SU-DHL-6 (cell line): ENCODE results near the gene C19orf33.

ENCODE experiments used
- H2AFZ ChIP-seq: fragments of 200-600 bp; sonication (generic); 2 replicates; pipeline ENCODE4 v1.6.1; 2014; ENCODE audit warnings: low read depth, mild to moderate bottlenecking, moderate library complexity, mixed read lengths, antibody characterized with exemption, low read length; ENCODE audit not compliant: severe bottlenecking
- H3F3A ChIP-seq: fragments of 200-600 bp; shearing (Covaris generic); 2 replicates; pipeline ENCODE4 v1.6.0; 2016; ENCODE audit warnings: antibody characterized with exemption, mild to moderate bottlenecking; ENCODE audit not compliant: insufficient read depth
- H3K27ac ChIP-seq: fragments of 200-600 bp; sonication (generic); 2 replicates; pipeline ENCODE4 v1.5.1; 2016; ENCODE audit warnings: low read depth, mild to moderate bottlenecking, low read length, moderate library complexity, mixed read lengths
- H3K27me3 ChIP-seq: fragments of 200-600 bp; sonication (generic), shearing (Covaris generic); 2 replicates; pipeline ENCODE4 v1.6.0; 2014; ENCODE audit warnings: mild to moderate bottlenecking, low read length
- H3K36me3 ChIP-seq: fragments of 200-600 bp; sonication (generic); 2 replicates; pipeline ENCODE4 v1.6.1; 2014; ENCODE audit warnings: mild to moderate bottlenecking, low read length, mixed read lengths
- H3K4me2 ChIP-seq: fragments of 300-600, 200-600 bp; shearing (Covaris generic), sonication (generic); 2 replicates; pipeline ENCODE4 v1.6.0; 2014; ENCODE audit warnings: low read length, low read depth, mild to moderate bottlenecking; ENCODE audit not compliant: poor library complexity, severe bottlenecking
- H3K4me3 ChIP-seq: fragments of 200-600 bp; sonication (generic); 2 replicates; pipeline ENCODE4 v1.5.1; 2014; ENCODE audit warnings: antibody characterized with exemption, low read length, mild to moderate bottlenecking, mixed read lengths; ENCODE audit not compliant: insufficient read depth, poor library complexity, severe bottlenecking
- H3K79me2 ChIP-seq: fragments of 200-600 bp; sonication (generic); 2 replicates; pipeline ENCODE4 v1.6.1; 2014; ENCODE audit warnings: mild to moderate bottlenecking, low read length, moderate library complexity; ENCODE audit not compliant: insufficient read depth
- H3K9ac ChIP-seq: fragments of 200-600 bp; sonication (generic); 2 replicates; pipeline ENCODE4 v1.7.0; 2014; ENCODE audit warnings: mild to moderate bottlenecking, low read length
- H3K9me2 ChIP-seq: fragments of 200-600 bp; sonication (generic); replicated peaks from 2 replicates; pipeline ENCODE4 v1.6.1; 2014; ENCODE audit warnings: low read length; ENCODE audit not compliant: insufficient read depth
- H3K9me3 ChIP-seq: fragments of 200-600 bp; sonication (generic); 2 replicates; pipeline ENCODE4 v1.6.1; 2014; ENCODE audit warnings: low read length, mixed read lengths; ENCODE audit not compliant: insufficient read depth
- H4K20me1 ChIP-seq: fragments of 200-600 bp; sonication (generic); 2 replicates; pipeline ENCODE4 v1.6.1; 2014; ENCODE audit warnings: low read depth, mild to moderate bottlenecking, antibody characterized with exemption, low read length, moderate library complexity, mixed read lengths
- EZH2phosphoT487 ChIP-seq: fragments of 200-600 bp; sonication (generic), shearing (Covaris generic); conservative IDR thresholded peaks from 2 replicates; pipeline ENCODE4 v1.6.1; 2018; ENCODE audit warnings: mild to moderate bottlenecking, antibody characterized with exemption, low read length, moderate library complexity, mixed read lengths
- TF ChIP-seq, protein P1 (sequence below): fragments of 200-600 bp; sonication (generic); IDR thresholded peaks from one replicate; pipeline ENCODE4 v1.5.1; 2017; ENCODE audit warnings: antibody characterized with exemption, mild to moderate bottlenecking, low read length, moderate library complexity; ENCODE audit not compliant: insufficient read depth, poor library complexity, severe bottlenecking

The C19orf33 gene

GRCh38 chr19:38310986-38311385, 6.9 kb downstream of the C19orf33 start:
- no peak overlapping the region for H3K9ac ChIP-seq
- no peak overlapping the region for H3K4me3 ChIP-seq
- H2AFZ ChIP-seq: no peak overlapping the region
- no peaks in the 10 kb centered on the region for H3K9me3 ChIP-seq
- H3K4me2 ChIP-seq: no peak overlapping the region
- H3K9me2 ChIP-seq: no peaks in the 10 kb centered on the region
- TF ChIP-seq EZH2phosphoT487: no peak
- TF ChIP-seq, protein P1, sequence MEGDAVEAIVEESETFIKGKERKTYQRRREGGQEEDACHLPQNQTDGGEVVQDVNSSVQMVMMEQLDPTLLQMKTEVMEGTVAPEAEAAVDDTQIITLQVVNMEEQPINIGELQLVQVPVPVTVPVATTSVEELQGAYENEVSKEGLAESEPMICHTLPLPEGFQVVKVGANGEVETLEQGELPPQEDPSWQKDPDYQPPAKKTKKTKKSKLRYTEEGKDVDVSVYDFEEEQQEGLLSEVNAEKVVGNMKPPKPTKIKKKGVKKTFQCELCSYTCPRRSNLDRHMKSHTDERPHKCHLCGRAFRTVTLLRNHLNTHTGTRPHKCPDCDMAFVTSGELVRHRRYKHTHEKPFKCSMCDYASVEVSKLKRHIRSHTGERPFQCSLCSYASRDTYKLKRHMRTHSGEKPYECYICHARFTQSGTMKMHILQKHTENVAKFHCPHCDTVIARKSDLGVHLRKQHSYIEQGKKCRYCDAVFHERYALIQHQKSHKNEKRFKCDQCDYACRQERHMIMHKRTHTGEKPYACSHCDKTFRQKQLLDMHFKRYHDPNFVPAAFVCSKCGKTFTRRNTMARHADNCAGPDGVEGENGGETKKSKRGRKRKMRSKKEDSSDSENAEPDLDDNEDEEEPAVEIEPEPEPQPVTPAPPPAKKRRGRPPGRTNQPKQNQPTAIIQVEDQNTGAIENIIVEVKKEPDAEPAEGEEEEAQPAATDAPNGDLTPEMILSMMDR: no peak
- no peaks in the 10 kb centered on the region for H3K27me3 ChIP-seq
- H3F3A ChIP-seq: peaks cover 3% of the 10 kb centered on the region; the same call in 1 of the 2 replicates
- no peaks in the 10 kb centered on the region for H4K20me1 ChIP-seq
- no peaks in the 10 kb centered on the region for H3K36me3 ChIP-seq
- H3K79me2 ChIP-seq: 0 out of 2 replicates have a peak, but pooled peaks cover 8% of the 10 kb centered on the region
- H3K27ac ChIP-seq: no peak overlapping the region

DNA sequence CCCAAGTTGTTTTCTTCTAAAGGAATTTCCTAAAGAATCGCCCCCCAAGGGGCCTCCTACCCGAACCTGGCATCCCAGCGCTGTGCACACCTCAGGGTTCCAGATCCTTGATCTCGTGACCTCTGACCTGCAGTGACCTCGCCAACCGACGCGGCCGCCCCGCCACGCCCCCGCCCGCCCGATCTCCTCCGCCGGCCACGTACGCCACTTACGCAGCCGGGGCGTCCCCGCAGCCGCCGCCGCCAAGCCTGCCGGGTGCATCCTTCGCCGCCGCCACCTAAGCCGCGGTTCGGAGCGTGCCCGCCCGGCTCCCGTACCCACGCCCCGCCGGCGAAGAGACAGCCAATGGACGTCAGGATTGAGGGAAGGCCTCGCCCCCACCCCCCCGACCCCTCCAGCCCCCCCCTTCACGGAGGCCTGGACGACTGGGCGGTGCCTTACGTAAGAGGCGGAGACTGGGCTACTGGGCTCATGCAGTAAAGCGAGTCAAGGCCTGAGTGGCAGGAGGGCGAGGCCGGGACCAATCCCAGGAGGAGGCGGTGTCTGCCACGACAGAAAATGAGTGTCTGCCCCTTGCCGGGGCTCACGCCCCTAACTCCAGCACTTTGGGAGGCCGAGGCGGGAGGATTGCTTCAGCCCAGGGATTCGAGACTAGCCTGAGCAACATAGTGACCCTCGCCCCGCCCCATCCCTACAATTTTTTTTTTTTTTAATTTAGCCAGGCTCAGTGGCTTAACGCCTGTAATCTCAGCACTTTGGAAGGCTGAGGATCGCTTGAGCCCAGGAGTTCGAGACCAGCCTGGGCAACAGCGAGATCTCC, 11.8 kb downstream of the C19orf33 start, which contains the start of gene YIF1B:
Gene YIF1B (minus strand): TSS at position 291 of the 820 bp plus-strand sequence. CDS start 30 bp downstream, at position 261.
- peak within 1 kb of the TSS; percentile 89 for H3K9ac ChIP-seq
- H3K9me3 ChIP-seq: no peaks in the 10 kb centered on the region
- H3K9me2 ChIP-seq: no peaks in the 10 kb centered on the region
- H3K36me3 ChIP-seq: no peaks in the 10 kb centered on the region
- peak within 1 kb of the TSS; percentile 89 for H3K4me2 ChIP-seq
- peak within 1 kb of the TSS; percentile 47 for H3K27ac ChIP-seq
- H4K20me1 ChIP-seq: no peaks in the 10 kb centered on the region
- peak within 1 kb of the TSS; percentile 98 for H2AFZ ChIP-seq
- TF ChIP-seq, protein P1: no peak
- no peak for TF ChIP-seq EZH2phosphoT487
- no peaks in the 10 kb centered on the region for H3K27me3 ChIP-seq
- H3K79me2 ChIP-seq: 0 out of 2 replicates have a peak, but pooled peaks cover 8% of the 10 kb centered on the region
- peak within 1 kb of the TSS; percentile 99 for H3K4me3 ChIP-seq
- peaks cover 3% of the 10 kb centered on the region; the same call in 1 of the 2 replicates for H3F3A ChIP-seq

DNA sequence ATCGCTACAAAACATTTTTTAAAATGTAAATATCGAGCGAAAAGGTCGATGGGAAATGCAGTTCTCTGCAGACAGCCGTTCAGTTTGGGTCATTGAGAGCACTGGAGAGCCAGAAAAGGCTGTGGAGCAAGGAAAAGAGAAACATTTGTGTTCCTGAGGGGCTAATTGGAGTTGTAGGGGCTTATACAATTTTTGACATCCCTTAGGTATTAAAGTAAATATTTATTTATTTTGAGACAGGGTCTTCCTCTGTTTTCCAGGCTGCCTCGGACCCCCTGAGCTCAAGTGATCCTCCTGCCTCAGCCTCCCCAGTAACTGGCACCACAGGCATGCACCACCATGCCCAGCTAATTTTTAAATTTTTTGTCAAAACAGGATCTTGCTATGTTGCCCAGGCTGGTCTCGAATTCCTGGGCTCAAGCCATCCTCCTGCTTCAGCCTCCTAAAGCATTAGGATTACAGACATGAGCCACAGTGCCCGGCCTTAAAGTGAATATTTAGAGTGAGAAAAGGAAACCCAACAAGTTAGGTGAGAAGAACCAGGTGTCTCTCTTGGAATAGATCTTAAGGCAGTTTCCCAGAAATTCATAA, 12.5 kb downstream of the C19orf33 start:
- Histone ChIP-seq H3K9me3 (no peaks in the 10 kb centered on the region), H3F3A (peaks cover 3% of the 10 kb centered on the region; the same call in 1 of the 2 replicates), H3K27me3 (no peaks in the 10 kb centered on the region), H3K79me2 (0 out of 2 replicates have a peak, but pooled peaks cover 8% of the 10 kb centered on the region), H3K4me2 (peak overlapping the region; percentile 73), H3K36me3 (no peaks in the 10 kb centered on the region), H3K9ac (peak overlapping the region; percentile 54), H3K4me3 (peak overlapping the region; percentile 57), H3K9me2 (no peaks in the 10 kb centered on the region), H4K20me1 (no peaks in the 10 kb centered on the region), H3K27ac (peak overlapping the region; percentile 47), H2AFZ (peak overlapping the region; percentile 98)
- TF ChIP-seq, protein P1: no peak
- TF ChIP-seq EZH2phosphoT487: no peak
